ENCODE results near the gene COG5. TPM values are rescaled to one million over a fixed set of nuclear protein-coding genes. Genes with fewer than 3 reads are reported as not detected.
"Not testable (repeated sequence)": the region's sequence is repeated elsewhere in the genome, so short reads cannot be mapped to it uniquely, and the experiment has no call there.

The COG5 gene
- total and polyA plus RNA-seq, 5 experiments from 2014 or later, result 24.3 to 64.6 (median 30.9) TPM

GRCh38 chr7:107155726-107156125, 408.0 kb downstream of the COG5 start:
- H3K4me3 Mint-ChIP-seq, H3K27ac Mint-ChIP-seq, H3K36me3 Mint-ChIP-seq, DNase-seq, ATAC-seq, H3K9me3 Mint-ChIP-seq, H3K27me3 Mint-ChIP-seq, H3K4me1 Mint-ChIP-seq: not testable (repeated sequence)
- POLR2A ChIA-PET, result interaction anchor here (0.7 kb wide), 1 partner anchor 400 kb away, joined by 3 read pairs; no protein-coding TSS in a partner anchor

GRCh38 chr7:107154826-107155225, 408.9 kb downstream of the COG5 start:
- POLR2A ChIA-PET, result no interaction called here
- DNase-seq (no peak), ATAC-seq (no peak)
- Mint-ChIP-seq H3K4me1 (peaks cover 0 to 1% (median 0%) of the 10 kb centered on the region in 4 donors), H3K9me3 (no peaks in the 10 kb centered on the region), H3K36me3 (peaks cover 0 to 2% (median 0%) of the 10 kb centered on the region in 3 donors), H3K27ac (no peak overlapping the region), H3K27me3 (no peaks in the 10 kb centered on the region), H3K4me3 (no peak overlapping the region)

GRCh38 chr7:107152011-107152410, 411.7 kb downstream of the COG5 start:
- no peak overlapping the region for H3K4me3 Mint-ChIP-seq
- peaks cover 0 to 5% (median 3%) of the 10 kb centered on the region in 4 donors for H3K4me1 Mint-ChIP-seq

More at GRCh38 chr7:107152011-107152410, 411.7 kb downstream of the COG5 start:
- H3K9me3 Mint-ChIP-seq, result no peaks in the 10 kb centered on the region
- peak overlapping the region in 1 of 10 donors; percentile 82 for H3K27ac Mint-ChIP-seq
- DNase-seq (no peak), ATAC-seq (no peak)
- no peaks in the 10 kb centered on the region for H3K27me3 Mint-ChIP-seq
- H3K36me3 Mint-ChIP-seq, result peaks cover 0 to 2% (median 0%) of the 10 kb centered on the region in 3 donors
- POLR2A ChIA-PET, result interaction anchor here (1.4 to 2.0 kb wide), 2 partner anchors 13 to 17 kb away, joined by 5 to 7 read pairs; partner anchors contain the start of gene HBP1

Other genes starting within 250 kb of the COG5 start
- not detected for gene GPR22, start 93.9 kb downstream of the COG5 start, total RNA-seq
- gene GPR22, start 93.9 kb downstream of the COG5 start, polyA plus RNA-seq, result under 1 TPM in 2 of 3 donors, not detected in 1; 0.08 to 0.11 TPM
- 10 to 100 TPM; 14.1 to 17.6 TPM for gene DUS4L, start 51 bp upstream of the COG5 start, total RNA-seq
- gene DUS4L, start 51 bp upstream of the COG5 start, polyA plus RNA-seq, result 1 to 10 TPM; 5.6 to 9.5 (median 9.0) TPM
- 10 to 100 TPM; 15.6 to 17.6 TPM for gene BCAP29, start 16.3 kb upstream of the COG5 start, total RNA-seq
- gene BCAP29, start 16.3 kb upstream of the COG5 start, polyA plus RNA-seq, result 10 to 100 TPM; 26.1 to 49.3 (median 28.1) TPM
- gene SLC26A4, start 96.9 kb upstream of the COG5 start, total RNA-seq, result under 1 TPM in 1 of 2 experiments, not detected in 1; 0.08 TPM
- under 1 TPM in 1 of 3 donors, not detected in 2; 0.08 TPM for gene SLC26A4, start 96.9 kb upstream of the COG5 start, polyA plus RNA-seq
- gene CBLL1, start 180.2 kb upstream of the COG5 start, total RNA-seq, result 10 to 100 TPM; 51.8 to 59.9 TPM
- gene CBLL1, start 180.2 kb upstream of the COG5 start, polyA plus RNA-seq, result 10 to 100 TPM; 44.8 to 56.3 (median 48.6) TPM
- gene SLC26A3, start 239.3 kb upstream of the COG5 start, total RNA-seq, result not detected
- gene SLC26A3, start 239.3 kb upstream of the COG5 start, polyA plus RNA-seq, result not detected